BLaER1 treated with 17β-estradiol and CSF1 and Interleukin-3, amounts not matched to agents 10 nM and 100 nM (cell line): ENCODE measurements around the gene RFC4.
A peak's percentile ranks its signal among the peaks of the same experiment; 100 is the strongest.

Experiments used
- H3K27ac ChIP-seq, 11 experiments: shearing (Covaris generic); formaldehyde crosslinking; 2 replicates each; pipeline ENCODE4 v1.8.1; 2022
- H3K27me3 ChIP-seq, 11 experiments: shearing (Covaris generic); formaldehyde crosslinking; 2 replicates each; pipeline ENCODE4 v1.8.1; 2022
- H3K36me3 ChIP-seq, 11 experiments: shearing (Covaris generic); formaldehyde crosslinking; 2 replicates each; pipeline ENCODE4 v1.8.1; 2022
- H3K4me1 ChIP-seq, 10 experiments: shearing (Covaris generic); formaldehyde crosslinking; 2 replicates each; pipeline ENCODE4 v1.8.1; 2022
- H3K4me2 ChIP-seq, 11 experiments: shearing (Covaris generic); formaldehyde crosslinking; 2 replicates each; pipeline ENCODE4 v1.8.1; 2022
- H3K4me3 ChIP-seq, 10 experiments: shearing (Covaris generic); formaldehyde crosslinking; 2 replicates each; pipeline ENCODE4 v1.8.1; 2022
- H3K9ac ChIP-seq, 11 experiments: shearing (Covaris generic); formaldehyde crosslinking; 2 replicates each; pipeline ENCODE4 v1.8.1; 2022
- H3K9me3 ChIP-seq, 11 experiments: shearing (Covaris generic); formaldehyde crosslinking; replicated peaks in 1 of 11; 2 replicates each; pipeline ENCODE4 v1.8.1; 2022
- H4K20me1 ChIP-seq, 11 experiments: shearing (Covaris generic); formaldehyde crosslinking; 2 replicates each; pipeline ENCODE4 v1.8.1; 2022
- Cebpa-rat ChIP-seq, 11 experiments: shearing (Covaris generic); IDR thresholded peaks; 2 replicates each; pipeline ENCODE4 v1.8.1; 2022

The RFC4 gene

DNA sequence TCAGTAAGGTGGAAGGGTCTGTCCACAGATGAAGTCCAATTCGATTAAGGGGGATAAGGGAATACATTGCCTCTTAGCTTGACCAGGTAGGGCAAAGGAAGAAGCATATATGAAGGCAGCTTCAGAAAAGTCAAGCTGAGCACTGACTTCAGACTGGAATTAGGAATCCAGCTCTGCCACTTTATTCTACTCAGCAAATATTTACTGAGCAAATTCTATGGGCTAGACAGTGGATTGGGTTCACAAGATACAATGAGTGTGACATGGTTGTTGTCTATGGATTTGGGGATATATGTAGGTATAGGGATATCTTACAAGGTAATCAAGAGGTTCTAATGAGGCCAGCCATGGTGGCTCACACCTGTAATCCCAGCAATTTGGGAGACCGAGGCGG, 36.8 kb upstream of the RFC4 start:
- Histone ChIP-seq H3K9me3 (no peaks in the 10 kb centered on the region), H3K4me1 (peaks cover 29 to 77% (median 61%) of the 10 kb centered on the region in 10 experiments), H3K27me3 (no peaks in the 10 kb centered on the region), H3K27ac (peak overlapping the region in 6 of 11 experiments; percentile 90 to 98 (median 96); a peak in 11 of 22 replicates), H3K9ac (no peak overlapping the region), H3K4me3 (no peak overlapping the region), H4K20me1 (no peaks in the 10 kb centered on the region), H3K4me2 (peak overlapping the region in 6 of 11 experiments; percentile 35 to 82 (median 80); a peak in 11 of 22 replicates), H3K36me3 (no peaks in the 10 kb centered on the region)
- TF ChIP-seq Cebpa-rat (IDR thresholded peaks at IDR 0.05) = no peak

DNA sequence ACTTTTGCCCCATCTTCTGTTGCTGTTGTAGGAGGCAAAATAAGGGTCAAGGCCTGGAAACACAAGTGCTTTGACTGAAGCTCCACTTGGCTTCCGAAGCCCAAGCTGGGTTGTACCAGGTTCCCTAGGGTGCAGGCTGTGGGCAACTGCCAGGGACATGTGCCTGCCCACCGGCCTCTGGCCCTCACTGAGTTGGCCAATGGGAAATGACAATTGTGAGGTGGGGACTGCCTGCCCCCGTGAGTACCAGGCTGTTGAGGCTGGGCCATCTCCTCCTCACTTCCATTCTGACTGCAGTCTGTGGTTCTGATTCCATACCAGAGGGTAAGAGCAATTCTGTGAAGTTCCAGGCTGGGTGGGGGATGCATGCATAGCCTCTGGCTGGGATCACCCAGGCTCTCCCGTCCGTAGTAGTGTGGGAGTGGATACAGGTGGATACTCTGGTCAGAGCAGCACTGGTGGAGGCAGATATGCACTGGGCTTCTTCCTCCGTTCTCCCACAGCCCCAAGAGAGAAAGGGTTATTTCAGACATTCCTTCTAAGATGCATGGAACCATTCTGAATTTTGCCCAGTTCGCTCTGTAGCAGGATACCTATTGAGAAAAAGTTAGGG, 36.2 kb upstream of the RFC4 start, which contains the start of gene ADIPOQ:
Gene ADIPOQ, plus strand, starts transcription at position 285 of the 613 bp plus-strand sequence. CDS start 10,349 bp downstream, outside the sequence.
- Histone ChIP-seq H3K9me3 (no peaks in the 10 kb centered on the region), H3K4me2 (peak within 1 kb of the TSS in 10 of 11 experiments; percentile 19 to 82 (median 80); a peak in 18 of 22 replicates)
- TF ChIP-seq Cebpa-rat (IDR thresholded peaks at IDR 0.05) = no peak

DNA sequence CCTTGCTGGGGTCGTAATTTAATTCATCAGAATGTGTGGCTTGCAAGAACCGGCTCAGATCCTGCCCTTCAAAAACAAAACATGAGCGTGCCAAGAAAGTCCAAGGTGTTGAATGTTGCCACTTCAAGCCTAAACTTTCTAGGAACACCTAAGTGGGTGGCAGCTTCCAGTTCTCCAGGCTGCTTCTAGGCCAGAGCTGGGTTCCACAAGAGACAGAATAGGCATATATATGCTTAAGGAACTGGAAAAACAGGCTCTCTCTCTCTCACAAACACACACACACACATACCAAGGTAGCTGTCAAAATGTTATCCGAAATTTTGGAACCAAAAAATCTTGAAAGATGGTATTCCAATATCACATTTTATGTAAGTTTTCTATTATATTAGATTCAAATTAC, 35.3 kb upstream of the RFC4 start:
- Histone ChIP-seq H3K4me2 (peak overlapping the region in 9 of 11 experiments; percentile 66 to 82 (median 80); a peak in 18 of 22 replicates), H4K20me1 (no peaks in the 10 kb centered on the region), H3K4me1 (peaks cover 29 to 78% (median 59%) of the 10 kb centered on the region in 10 experiments), H3K27me3 (no peaks in the 10 kb centered on the region), H3K27ac (peak overlapping the region in 8 of 11 experiments; percentile 85 to 98 (median 94); a peak in 17 of 22 replicates), H3K9me3 (no peaks in the 10 kb centered on the region), H3K9ac (peak overlapping the region in 7 of 11 experiments; percentile 73 to 88 (median 79); a peak in 11 of 22 replicates), H3K4me3 (no peak overlapping the region), H3K36me3 (no peaks in the 10 kb centered on the region)
- TF ChIP-seq Cebpa-rat (IDR thresholded peaks at IDR 0.05) = no peak

More for the DNA sequence above, 36.2 kb upstream of the RFC4 start, which contains the start of gene ADIPOQ:
- Histone ChIP-seq H3K27me3 (no peaks in the 10 kb centered on the region), H3K4me3 (no peak within 1 kb of the TSS), H3K4me1 (peaks cover 29 to 79% (median 61%) of the 10 kb centered on the region in 10 experiments), H3K27ac (peak within 1 kb of the TSS in 8 of 11 experiments; percentile 85 to 98 (median 94); a peak in 17 of 22 replicates), H3K9ac (peak within 1 kb of the TSS in 7 of 11 experiments; percentile 73 to 88 (median 79); a peak in 12 of 22 replicates), H4K20me1 (no peaks in the 10 kb centered on the region), H3K36me3 (no peaks in the 10 kb centered on the region)

GRCh38 chr3:186839874-186840641, 33.8 kb upstream of the RFC4 start:
- H3K4me2 ChIP-seq = peak overlapping the region; percentile 57 to 82 (median 80)
- H4K20me1 ChIP-seq = no peaks in the 10 kb centered on the region
- peak overlapping the region in 9 of 11 experiments; percentile 41 to 88 (median 79); a peak in 18 of 22 replicates for H3K9ac ChIP-seq
- no peaks in the 10 kb centered on the region for H3K36me3 ChIP-seq
- peaks cover 19 to 63% (median 46%) of the 10 kb centered on the region in 10 experiments for H3K4me1 ChIP-seq
- H3K4me3 ChIP-seq = peak overlapping the region in 2 of 10 experiments; percentile 3 to 17; a peak in 1 of 20 replicates
- peak in 10 of 11 experiments; percentile 50 to 100 (median 99); a peak in 18 of 22 replicates for TF ChIP-seq Cebpa-rat (IDR thresholded peaks at IDR 0.05)
- peak overlapping the region in 10 of 11 experiments; percentile 7 to 98 (median 91); a peak in 19 of 22 replicates for H3K27ac ChIP-seq
- no peaks in the 10 kb centered on the region for H3K9me3 ChIP-seq
- H3K27me3 ChIP-seq = no peaks in the 10 kb centered on the region

GRCh38 chr3:186832276-186832675, 26.0 kb upstream of the RFC4 start:
- no peak overlapping the region; a peak in 1 of 22 replicates for H3K27ac ChIP-seq
- H3K36me3 ChIP-seq = no peaks in the 10 kb centered on the region
- H3K4me1 ChIP-seq = peaks cover 0 to 28% (median 9%) of the 10 kb centered on the region in 10 experiments; a peak in 19 of 20 replicates
- peaks cover 25 to 34% (median 29%) of the 10 kb centered on the region in 11 experiments for H3K27me3 ChIP-seq
- no peak overlapping the region for H3K9ac ChIP-seq
- H3K9me3 ChIP-seq = no peaks in the 10 kb centered on the region
- H3K4me3 ChIP-seq = no peak overlapping the region
- no peaks in the 10 kb centered on the region for H4K20me1 ChIP-seq
- no peak for TF ChIP-seq Cebpa-rat (IDR thresholded peaks at IDR 0.05)
- H3K4me2 ChIP-seq = peak overlapping the region in 5 of 11 experiments; percentile 4 to 79 (median 65); a peak in 7 of 22 replicates

DNA sequence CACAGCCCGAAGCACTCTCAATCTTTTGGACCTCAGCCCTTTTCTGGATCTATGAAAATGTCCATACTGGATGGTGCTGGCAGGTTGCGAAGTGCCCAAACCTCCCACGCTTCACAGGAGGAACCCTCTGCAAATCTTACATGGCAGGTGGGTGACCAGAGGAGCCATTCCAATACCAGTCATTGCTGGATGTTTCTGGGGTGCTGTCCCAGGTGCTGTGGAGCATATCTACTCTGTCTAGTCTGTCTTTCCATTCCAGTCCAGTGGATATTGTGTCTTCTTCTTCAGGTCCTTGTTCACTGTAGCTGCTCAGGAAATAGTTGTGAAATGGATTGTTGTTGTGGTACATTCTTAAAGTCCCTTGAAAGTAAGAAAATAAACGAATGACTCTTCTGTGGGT, 25.5 kb upstream of the RFC4 start:
- Histone ChIP-seq H3K36me3 (no peaks in the 10 kb centered on the region), H3K27ac (no peak overlapping the region), H3K27me3 (peaks cover 25 to 38% (median 30%) of the 10 kb centered on the region in 11 experiments), H3K4me1 (peaks cover 0 to 28% (median 9%) of the 10 kb centered on the region in 10 experiments; a peak in 19 of 20 replicates), H3K9ac (no peak overlapping the region), H4K20me1 (no peaks in the 10 kb centered on the region), H3K4me2 (peak overlapping the region in 5 of 11 experiments; percentile 4 to 79 (median 65); a peak in 9 of 22 replicates), H3K9me3 (no peaks in the 10 kb centered on the region), H3K4me3 (no peak overlapping the region)
- no peak for TF ChIP-seq Cebpa-rat (IDR thresholded peaks at IDR 0.05)

GRCh38 chr3:186828340-186828739, 22.1 kb upstream of the RFC4 start:
- H4K20me1 ChIP-seq = peaks cover 0 to 18% (median 3%) of the 10 kb centered on the region in 11 experiments; a peak in 5 of 22 replicates
- TF ChIP-seq Cebpa-rat (IDR thresholded peaks at IDR 0.05) = no peak
- no peak overlapping the region for H3K9ac ChIP-seq
- no peaks in the 10 kb centered on the region for H3K36me3 ChIP-seq
- H3K27ac ChIP-seq = no peak overlapping the region
- peak overlapping the region in 1 of 11 experiments; percentile 93; a peak in 2 of 22 replicates for H3K4me2 ChIP-seq
- peaks cover 26 to 58% (median 38%) of the 10 kb centered on the region in 10 experiments for H3K4me1 ChIP-seq
- peaks cover 52 to 69% (median 60%) of the 10 kb centered on the region in 11 experiments for H3K27me3 ChIP-seq
- H3K9me3 ChIP-seq = no peaks in the 10 kb centered on the region
- no peak overlapping the region for H3K4me3 ChIP-seq

DNA sequence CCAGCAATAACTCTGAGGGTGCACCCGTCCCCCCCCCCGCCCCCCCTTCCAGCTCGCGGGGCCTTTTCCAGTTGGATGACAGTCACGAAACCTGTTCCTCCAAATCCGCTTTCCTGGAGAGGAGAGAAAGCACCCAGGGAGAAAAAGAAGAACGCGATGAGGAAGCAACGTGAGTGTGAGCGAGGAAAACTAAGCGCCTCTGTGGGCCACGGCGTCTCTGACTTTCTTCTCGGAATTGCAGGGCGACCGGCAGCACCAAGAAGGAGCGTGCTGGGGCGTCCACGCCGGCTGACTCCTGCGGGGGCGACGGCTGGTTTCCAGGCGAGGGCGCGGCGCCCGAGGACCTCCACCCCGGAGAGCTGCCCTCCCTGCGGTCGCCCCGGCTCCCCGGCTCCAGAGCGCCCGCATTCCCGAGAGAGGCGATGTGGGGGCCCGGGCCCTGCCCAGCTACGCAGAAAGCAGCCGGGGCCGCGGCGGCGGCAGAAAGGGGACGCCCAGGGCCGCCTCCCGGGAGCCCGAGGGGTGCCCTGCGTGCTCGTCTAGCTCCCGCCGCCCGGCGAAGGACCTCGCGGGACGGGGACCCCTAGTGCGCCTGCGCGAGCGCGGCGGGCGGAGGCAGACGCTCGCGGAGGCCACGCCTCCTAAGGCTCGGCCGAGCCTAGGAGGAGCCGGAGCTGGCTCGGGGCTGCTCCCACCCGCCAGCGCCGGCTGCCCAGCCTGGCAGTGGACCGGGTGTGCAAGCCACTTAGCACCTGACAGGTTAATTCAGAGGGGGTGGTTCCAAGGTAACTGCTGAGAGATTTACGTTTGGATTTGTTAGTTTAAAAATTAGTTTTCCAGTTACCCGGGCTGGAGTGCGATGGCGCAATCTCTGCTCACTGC, 20.9 kb upstream of the RFC4 start:
- H3K27ac ChIP-seq = peak overlapping the region; percentile 42 to 92 (median 91); a peak in 21 of 22 replicates
- peaks cover 52 to 69% (median 60%) of the 10 kb centered on the region in 11 experiments for H3K27me3 ChIP-seq
- peak overlapping the region; percentile 80 to 95 (median 91) for H3K9ac ChIP-seq
- peaks cover 0 to 18% (median 3%) of the 10 kb centered on the region in 11 experiments; a peak in 5 of 22 replicates for H4K20me1 ChIP-seq
- peak overlapping the region; percentile 69 to 87 (median 79) for H3K4me3 ChIP-seq
- H3K4me1 ChIP-seq = peaks cover 26 to 53% (median 38%) of the 10 kb centered on the region in 10 experiments
- peak overlapping the region; percentile 90 to 100 (median 95) for H3K4me2 ChIP-seq
- H3K36me3 ChIP-seq = no peaks in the 10 kb centered on the region
- peak in 9 of 11 experiments; percentile 52 to 89 (median 74); a peak in 15 of 22 replicates for TF ChIP-seq Cebpa-rat (IDR thresholded peaks at IDR 0.05)
- no peaks in the 10 kb centered on the region for H3K9me3 ChIP-seq
